ENCODE data around the gene ANKFN1. TPM values are rescaled to one million over a fixed set of nuclear protein-coding genes. Genes with fewer than 3 reads are reported as not detected.

ANKFN1 gene
- total and polyA plus RNA-seq, 8 donors = 0.13 to 1.8 (median 0.66) TPM

GRCh38 chr17:56309897-56310296 lies 156.6 kb downstream of the ANKFN1 start:
- no peaks in the 10 kb centered on the region for H3K27me3 ChIP-seq
- intact Hi-C loops (cut with DNase I) = no loop called here
- no peak overlapping the region for H3K4me3 ChIP-seq
- H3K36me3 ChIP-seq = no peaks in the 10 kb centered on the region
- DNase-seq (no peak), ATAC-seq (no peak)
- peaks cover 0 to 12% of the 10 kb centered on the region in 2 donors for H3K4me1 ChIP-seq
- no peaks in the 10 kb centered on the region for H3K9me3 ChIP-seq
- no peak overlapping the region for H3K27ac ChIP-seq
- no peak for TF ChIP-seq CTCF (IDR thresholded peaks at IDR 0.05)

- no peak for ATAC-seq
- no peaks in the 10 kb centered on the region for H3K9me3 ChIP-seq
Observed at GRCh38 chr17:56310782-56311181, 157.5 kb downstream of the ANKFN1 start.

GRCh38 chr17:56313201-56313600 lies 159.9 kb downstream of the ANKFN1 start:
- H3K9me3 ChIP-seq = no peaks in the 10 kb centered on the region
- no peaks in the 10 kb centered on the region for H3K27me3 ChIP-seq
- H3K4me1 ChIP-seq = peaks cover 0 to 12% of the 10 kb centered on the region in 2 donors
- no peak for TF ChIP-seq CTCF (IDR thresholded peaks at IDR 0.05)
- ATAC-seq (no peak), DNase-seq (no peak)
- no peaks in the 10 kb centered on the region for H3K36me3 ChIP-seq
- peak overlapping the region in 1 of 2 donors; percentile 64 for H3K27ac ChIP-seq
- intact Hi-C loops (cut with DNase I) = no loop called here
- H3K4me3 ChIP-seq = no peak overlapping the region

More at GRCh38 chr17:56310782-56311181, 157.5 kb downstream of the ANKFN1 start:
- peaks cover 0 to 12% of the 10 kb centered on the region in 2 donors for H3K4me1 ChIP-seq
- no peaks in the 10 kb centered on the region for H3K27me3 ChIP-seq
- peak overlapping the region in 1 of 2 donors; percentile 41 for H3K27ac ChIP-seq
- DNase-seq = no peak
- no peak overlapping the region for H3K4me3 ChIP-seq
- H3K36me3 ChIP-seq = no peaks in the 10 kb centered on the region
- no peak for TF ChIP-seq CTCF (IDR thresholded peaks at IDR 0.05)
- intact Hi-C loops (cut with DNase I) = no loop called here

GRCh38 chr17:56314026-56314425 lies 160.8 kb downstream of the ANKFN1 start:
- H3K9me3 ChIP-seq = no peaks in the 10 kb centered on the region
- no peak for DNase-seq
- H3K27me3 ChIP-seq = no peaks in the 10 kb centered on the region
- no peak for TF ChIP-seq CTCF (IDR thresholded peaks at IDR 0.05)
- H3K27ac ChIP-seq = peak overlapping the region in 1 of 2 donors; percentile 64
- peaks cover 0 to 12% of the 10 kb centered on the region in 2 donors for H3K4me1 ChIP-seq
- intact Hi-C loops (cut with DNase I) = no loop called here
- no peaks in the 10 kb centered on the region for H3K36me3 ChIP-seq
- ATAC-seq = no peak
- H3K4me3 ChIP-seq = no peak overlapping the region

GRCh38 chr17:56314984-56315602 lies 161.8 kb downstream of the ANKFN1 start:
- H3K36me3 ChIP-seq = no peaks in the 10 kb centered on the region
- no peak for DNase-seq
- no peak for TF ChIP-seq CTCF (IDR thresholded peaks at IDR 0.05)
- ATAC-seq = no peak
- no peak overlapping the region for H3K4me3 ChIP-seq
- no peaks in the 10 kb centered on the region for H3K9me3 ChIP-seq
- intact Hi-C loops (cut with DNase I) = no loop called here
- no peaks in the 10 kb centered on the region for H3K27me3 ChIP-seq
- peaks cover 0 to 12% of the 10 kb centered on the region in 2 donors for H3K4me1 ChIP-seq
- no peak overlapping the region for H3K27ac ChIP-seq
